CD4-positive, alpha-beta T cell treated with Interleukin-1 beta for 1 hour (primary cell): ENCODE data around the gene UBE4A.
A peak's percentile ranks its signal among the peaks of the same experiment; 100 is the strongest.

ENCODE experiments used
- DNase-seq, 2 donors: peaks; one replicate each; pipeline ENCODE4 v3.0.0-alpha.2; 2020 to 2022

Gene UBE4A

GRCh38 chr11:118342503-118343161, 16.8 kb upstream of the UBE4A start, which contains the start of gene CD3D:
TSS of gene CD3D (minus strand) at chr11:118342705. CDS start at chr11:118342607, 98 bp downstream.
- DNase-seq = peak; percentile 58 to 80

- peak in 1 of 2 donors; percentile 31 for DNase-seq
These were observed 16.2 kb upstream of the UBE4A start for GRCh38 chr11:118343248-118343647.

DNA sequence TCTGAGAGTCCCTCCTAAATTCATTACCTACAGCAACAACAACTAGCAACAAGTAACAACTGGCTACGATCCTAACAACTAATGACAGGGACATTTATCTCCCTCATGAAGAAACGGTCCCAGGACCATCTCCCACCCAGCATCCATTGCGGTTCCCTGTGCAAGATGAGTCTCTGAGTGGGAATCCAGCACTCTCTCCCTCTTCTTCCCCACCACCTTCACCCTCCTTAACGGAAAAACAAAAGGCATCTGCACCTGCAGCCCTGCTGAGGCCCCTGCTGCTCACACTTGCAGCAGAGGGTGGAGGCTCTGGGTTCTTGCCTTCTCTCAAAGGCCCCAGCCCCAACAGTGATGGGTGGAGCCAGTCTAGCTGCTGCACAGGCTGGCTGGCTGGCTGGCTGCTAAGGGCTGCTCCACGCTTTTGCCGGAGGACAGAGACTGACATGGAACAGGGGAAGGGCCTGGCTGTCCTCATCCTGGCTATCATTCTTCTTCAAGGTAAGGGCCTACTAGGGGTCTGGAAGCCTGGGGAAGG, 15.4 kb upstream of the UBE4A start, which contains the start of gene CD3G:
Gene CD3G, plus strand, starts transcription at position 364 of the 535 bp plus-strand sequence. Its CDS starts 80 bp downstream, at position 444.
- peak; percentile 68 to 79 for DNase-seq

- DNase-seq = no peak
These were observed 9.9 kb upstream of the UBE4A start for GRCh38 chr11:118349475-118349874.

GRCh38 chr11:118353084-118353710, 6.2 kb upstream of the UBE4A start:
- DNase-seq = peak in 1 of 2 donors; percentile 76

DNA sequence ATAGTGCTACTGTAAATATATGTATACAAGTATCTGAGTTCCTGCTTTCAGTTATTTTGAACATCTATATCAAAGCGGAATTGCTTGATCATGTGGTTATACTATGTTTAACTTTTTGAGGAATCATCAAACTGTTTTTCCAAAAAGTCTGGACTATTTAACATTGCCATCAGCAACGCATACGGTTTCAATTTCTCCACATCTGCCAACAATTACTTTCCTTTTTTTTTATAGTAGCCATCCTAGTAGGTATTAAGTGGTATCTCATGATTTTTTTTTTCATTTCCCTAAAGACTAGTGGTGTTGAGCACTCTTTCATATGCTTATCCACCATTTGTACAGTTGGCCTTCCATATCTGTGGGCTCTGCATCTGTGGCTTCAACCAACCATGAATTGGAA, 1.3 kb upstream of the UBE4A start:
- no peak for DNase-seq

- DNase-seq = no peak
These were observed 5.7 kb downstream of the UBE4A start for GRCh38 chr11:118364956-118365615.

DNA sequence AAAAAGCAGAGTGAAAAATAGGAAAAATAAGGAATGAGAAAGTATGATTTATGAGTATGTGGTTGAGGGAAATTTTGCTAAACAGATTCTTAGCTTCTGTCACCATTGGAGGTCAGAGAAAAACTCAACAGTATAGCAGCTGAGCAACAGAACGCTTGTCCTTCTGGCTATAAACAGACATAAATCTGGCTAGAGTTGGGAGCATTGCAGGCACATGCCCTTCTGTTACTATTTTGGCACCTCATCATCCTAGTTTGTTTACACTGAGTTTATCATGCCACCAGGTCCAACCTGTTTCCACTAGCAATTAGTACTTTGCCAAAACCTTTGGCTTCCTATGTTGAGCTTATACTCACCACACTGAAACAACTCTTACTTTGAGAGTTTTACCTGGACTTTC, 6.9 kb downstream of the UBE4A start:
- DNase-seq = no peak

- DNase-seq = no peak
These were observed 11.4 kb downstream of the UBE4A start for GRCh38 chr11:118370774-118371173.

DNA sequence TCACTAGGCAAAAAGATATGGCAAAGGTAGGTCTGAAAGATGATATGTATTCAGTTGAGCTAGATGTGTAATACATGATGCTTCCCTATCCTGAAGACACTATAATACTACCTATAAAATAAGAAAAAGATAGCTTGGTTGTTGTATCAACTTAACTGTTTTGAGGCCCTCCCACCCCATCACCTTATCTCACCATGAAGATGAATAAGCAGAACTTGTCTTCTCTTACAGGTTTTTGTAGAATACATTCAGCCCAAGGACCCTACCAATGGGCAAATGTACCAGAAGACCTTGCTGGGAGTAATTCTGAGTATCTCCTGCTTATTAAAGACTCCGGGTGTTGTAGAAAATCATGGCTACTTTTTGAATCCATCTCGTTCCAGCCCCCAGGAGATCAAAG, 13.9 kb downstream of the UBE4A start:
- DNase-seq = no peak

- DNase-seq = no peak
These were observed 14.5 kb downstream of the UBE4A start for GRCh38 chr11:118373871-118374270.

GRCh38 chr11:118374729-118375128, 15.3 kb downstream of the UBE4A start:
- DNase-seq = no peak

GRCh38 chr11:118375978-118376377, 16.6 kb downstream of the UBE4A start:
- DNase-seq = no peak

DNA sequence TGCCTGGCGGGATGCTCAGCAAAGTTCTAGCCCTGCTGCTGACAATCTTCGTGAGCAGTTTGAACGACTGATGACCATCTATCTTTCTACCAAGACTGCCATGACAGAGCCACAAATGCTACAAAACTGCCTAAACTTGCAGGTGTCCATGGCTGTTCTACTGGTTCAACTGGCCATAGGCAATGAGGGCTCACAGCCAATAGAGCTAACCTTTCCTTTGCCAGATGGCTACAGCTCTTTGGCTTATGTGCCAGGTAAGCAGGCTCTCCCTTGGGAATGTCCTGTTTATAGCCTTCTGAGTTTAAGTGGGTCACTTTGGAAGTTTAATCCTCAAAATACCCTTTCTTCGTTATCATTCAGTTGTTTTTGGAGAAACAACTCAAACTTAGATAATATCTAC, 20.1 kb downstream of the UBE4A start:
- DNase-seq = no peak

DNA sequence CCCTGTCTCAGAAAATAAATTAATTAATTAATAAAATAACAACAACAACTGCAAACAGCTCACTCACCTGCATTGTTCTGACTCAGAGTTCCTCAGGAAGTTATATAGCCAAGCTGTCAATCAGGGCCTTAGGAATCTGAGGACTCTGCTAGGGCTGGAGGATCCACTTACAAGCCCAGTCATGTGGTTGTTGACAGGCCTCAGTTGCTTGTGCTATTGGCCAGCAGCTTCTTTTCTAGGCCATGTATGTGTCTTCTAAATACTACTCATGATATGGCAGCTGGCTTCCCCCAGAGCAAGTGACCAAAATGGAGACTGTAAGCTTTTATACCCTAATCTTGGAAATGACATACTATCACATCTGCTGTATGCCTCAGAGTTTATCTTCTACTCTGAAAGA, 21.2 kb downstream of the UBE4A start:
- DNase-seq = no peak

DNA sequence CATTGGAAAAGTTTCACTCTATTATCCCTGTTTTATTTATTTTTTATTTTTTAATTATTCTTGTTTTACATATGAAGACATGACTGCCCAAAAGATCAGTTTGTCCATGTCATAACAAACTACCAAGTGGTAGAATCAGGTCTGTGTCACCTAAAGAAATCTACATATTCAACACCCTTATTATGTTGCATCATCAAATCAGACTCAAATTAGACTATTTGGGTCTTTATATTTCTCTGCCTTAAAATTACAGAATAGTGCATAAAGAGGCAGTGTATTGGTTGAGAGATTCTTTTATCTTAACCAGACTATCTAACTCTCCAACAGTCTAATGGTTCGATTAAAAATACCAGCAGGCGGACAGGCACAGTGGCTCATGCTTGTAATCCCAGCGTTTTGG, 23.6 kb downstream of the UBE4A start:
- DNase-seq = no peak

DNA sequence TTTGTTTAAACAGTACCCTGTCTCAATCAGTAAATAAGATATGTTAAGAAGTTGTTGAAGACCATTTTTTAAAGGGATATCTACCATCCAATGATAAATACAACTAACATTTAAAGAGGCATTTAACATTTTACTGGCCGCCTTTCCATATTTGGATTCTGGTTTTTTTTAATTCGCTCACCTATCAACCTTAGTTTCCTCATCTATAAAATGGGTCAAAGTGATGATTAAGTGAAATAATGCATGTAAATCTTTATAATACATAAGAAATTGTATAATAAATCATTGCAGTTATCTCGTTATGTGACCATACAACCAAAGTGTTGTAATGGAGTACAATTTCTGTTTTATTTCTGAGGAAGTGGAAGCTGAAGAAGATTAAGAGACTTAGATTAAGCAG, 24.3 kb downstream of the UBE4A start:
- no peak for DNase-seq

DNA sequence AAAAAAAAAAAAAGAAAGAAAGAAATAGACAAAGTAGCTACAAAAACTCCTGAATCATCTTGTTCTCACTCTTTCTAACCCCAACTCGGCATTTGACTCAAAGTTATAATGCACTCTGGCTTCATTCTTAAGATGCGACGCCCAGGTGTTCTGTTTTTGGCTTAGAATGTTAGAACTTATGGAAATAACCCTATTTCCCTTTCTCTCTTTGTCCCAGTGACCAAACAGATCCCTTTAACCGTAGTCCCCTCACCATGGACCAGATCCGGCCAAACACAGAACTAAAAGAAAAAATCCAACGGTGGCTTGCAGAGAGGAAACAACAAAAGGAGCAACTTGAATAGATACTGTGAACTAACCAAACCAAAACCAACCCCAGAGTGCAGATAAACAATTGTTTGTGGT, 36.7 kb downstream of the UBE4A start:
- peak in 1 of 2 donors; percentile 46 for DNase-seq

GRCh38 chr11:118397448-118397847, 38.0 kb downstream of the UBE4A start:
- DNase-seq = no peak

GRCh38 chr11:118398791-118399559, 39.6 kb downstream of the UBE4A start:
- DNase-seq = peak; percentile 82 to 87

- DNase-seq = peak; percentile 93
These were observed 41.9 kb downstream of the UBE4A start, which contains the start of gene ATP5MG for GRCh38 chr11:118401151-118401879. TSS of gene ATP5MG (plus strand) at chr11:118401606. CDS start at chr11:118401666, 60 bp downstream.
